ENCODE data around the gene PHLDA1. TPM values are rescaled to one million over a fixed set of nuclear protein-coding genes. Genes with fewer than 3 reads are reported as not detected.

Gene PHLDA1
- total RNA-seq, 1 experiment from 2014 or later, result 34.9 TPM

DNA sequence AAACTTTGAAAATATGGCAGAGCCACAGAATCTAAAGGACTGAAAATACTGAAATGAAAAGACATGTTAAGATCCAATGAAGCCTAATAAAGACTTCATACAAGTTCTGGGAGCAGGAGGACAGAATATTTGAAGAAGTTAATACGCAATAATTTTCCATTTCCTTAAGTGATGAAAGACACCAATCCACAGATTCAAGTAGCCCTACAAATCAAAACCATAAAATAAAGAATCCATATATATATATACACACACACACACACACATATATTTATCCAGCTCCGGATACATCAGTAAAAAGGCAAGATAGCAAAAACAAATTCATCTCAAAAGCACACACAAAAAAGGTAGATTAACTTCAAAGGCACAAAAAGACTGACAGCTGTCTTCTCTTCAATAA lies 47.2 kb upstream of the PHLDA1 start (continued):
- TF ChIP-seq ATF3 (CRISPR knock-in tag; conservative IDR thresholded peaks at IDR 0.05) (no peak), ZNF317 (CRISPR knock-in tag; IDR thresholded peaks at IDR 0.05; ENCODE audit: borderline replicate concordance, low read depth) (no peak), CREB1 (CRISPR knock-in tag; IDR thresholded peaks at IDR 0.05) (no peak), ZNF423 (CRISPR knock-in tag; IDR thresholded peaks at IDR 0.05) (no peak), ZNF532 (CRISPR knock-in tag; IDR thresholded peaks at IDR 0.05; ENCODE audit: borderline replicate concordance) (no peak)

- Mint-ChIP-seq H3K9me3 (no peaks in the 10 kb centered on the region), H3K4me1 (peaks cover 76% of the 10 kb centered on the region), H3K36me3 (peaks cover 20% of the 10 kb centered on the region), H3K27me3 (ENCODE audit: low read depth) (no peaks in the 10 kb centered on the region), H3K4me3 (no peak overlapping the region), H3K27ac (no peak overlapping the region)
- POLR2A ChIA-PET, result no interaction called here
- ATAC-seq, result no peak
- CTCF ChIA-PET, result no interaction called here
- TF ChIP-seq ZNF671 (CRISPR knock-in tag; IDR thresholded peaks at IDR 0.05) (no peak), ATF1 (CRISPR knock-in tag; IDR thresholded peaks at IDR 0.05) (no peak), NFYB (CRISPR knock-in tag; conservative IDR thresholded peaks at IDR 0.05; ENCODE audit: low read depth) (no peak), MYBL2 (CRISPR knock-in tag; IDR thresholded peaks at IDR 0.05) (no peak), CDX4 (CRISPR knock-in tag; IDR thresholded peaks at IDR 0.05; ENCODE audit: borderline replicate concordance) (no peak), E2F4 (CRISPR knock-in tag; IDR thresholded peaks at IDR 0.05; ENCODE audit: borderline replicate concordance, low read depth) (no peak)
- TF ChIP-seq, protein P1, sequence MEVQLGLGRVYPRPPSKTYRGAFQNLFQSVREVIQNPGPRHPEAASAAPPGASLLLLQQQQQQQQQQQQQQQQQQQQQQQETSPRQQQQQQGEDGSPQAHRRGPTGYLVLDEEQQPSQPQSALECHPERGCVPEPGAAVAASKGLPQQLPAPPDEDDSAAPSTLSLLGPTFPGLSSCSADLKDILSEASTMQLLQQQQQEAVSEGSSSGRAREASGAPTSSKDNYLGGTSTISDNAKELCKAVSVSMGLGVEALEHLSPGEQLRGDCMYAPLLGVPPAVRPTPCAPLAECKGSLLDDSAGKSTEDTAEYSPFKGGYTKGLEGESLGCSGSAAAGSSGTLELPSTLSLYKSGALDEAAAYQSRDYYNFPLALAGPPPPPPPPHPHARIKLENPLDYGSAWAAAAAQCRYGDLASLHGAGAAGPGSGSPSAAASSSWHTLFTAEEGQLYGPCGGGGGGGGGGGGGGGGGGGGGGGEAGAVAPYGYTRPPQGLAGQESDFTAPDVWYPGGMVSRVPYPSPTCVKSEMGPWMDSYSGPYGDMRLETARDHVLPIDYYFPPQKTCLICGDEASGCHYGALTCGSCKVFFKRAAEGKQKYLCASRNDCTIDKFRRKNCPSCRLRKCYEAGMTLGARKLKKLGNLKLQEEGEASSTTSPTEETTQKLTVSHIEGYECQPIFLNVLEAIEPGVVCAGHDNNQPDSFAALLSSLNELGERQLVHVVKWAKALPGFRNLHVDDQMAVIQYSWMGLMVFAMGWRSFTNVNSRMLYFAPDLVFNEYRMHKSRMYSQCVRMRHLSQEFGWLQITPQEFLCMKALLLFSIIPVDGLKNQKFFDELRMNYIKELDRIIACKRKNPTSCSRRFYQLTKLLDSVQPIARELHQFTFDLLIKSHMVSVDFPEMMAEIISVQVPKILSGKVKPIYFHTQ (CRISPR knock-in tag; IDR thresholded peaks at IDR 0.05), result no peak
- TF ChIP-seq, protein P2, sequence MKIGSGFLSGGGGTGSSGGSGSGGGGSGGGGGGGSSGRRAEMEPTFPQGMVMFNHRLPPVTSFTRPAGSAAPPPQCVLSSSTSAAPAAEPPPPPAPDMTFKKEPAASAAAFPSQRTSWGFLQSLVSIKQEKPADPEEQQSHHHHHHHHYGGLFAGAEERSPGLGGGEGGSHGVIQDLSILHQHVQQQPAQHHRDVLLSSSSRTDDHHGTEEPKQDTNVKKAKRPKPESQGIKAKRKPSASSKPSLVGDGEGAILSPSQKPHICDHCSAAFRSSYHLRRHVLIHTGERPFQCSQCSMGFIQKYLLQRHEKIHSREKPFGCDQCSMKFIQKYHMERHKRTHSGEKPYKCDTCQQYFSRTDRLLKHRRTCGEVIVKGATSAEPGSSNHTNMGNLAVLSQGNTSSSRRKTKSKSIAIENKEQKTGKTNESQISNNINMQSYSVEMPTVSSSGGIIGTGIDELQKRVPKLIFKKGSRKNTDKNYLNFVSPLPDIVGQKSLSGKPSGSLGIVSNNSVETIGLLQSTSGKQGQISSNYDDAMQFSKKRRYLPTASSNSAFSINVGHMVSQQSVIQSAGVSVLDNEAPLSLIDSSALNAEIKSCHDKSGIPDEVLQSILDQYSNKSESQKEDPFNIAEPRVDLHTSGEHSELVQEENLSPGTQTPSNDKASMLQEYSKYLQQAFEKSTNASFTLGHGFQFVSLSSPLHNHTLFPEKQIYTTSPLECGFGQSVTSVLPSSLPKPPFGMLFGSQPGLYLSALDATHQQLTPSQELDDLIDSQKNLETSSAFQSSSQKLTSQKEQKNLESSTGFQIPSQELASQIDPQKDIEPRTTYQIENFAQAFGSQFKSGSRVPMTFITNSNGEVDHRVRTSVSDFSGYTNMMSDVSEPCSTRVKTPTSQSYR (CRISPR knock-in tag; IDR thresholded peaks at IDR 0.05), result no peak
- no peak for DNase-seq (ENCODE audit: low spot score)
Observed at GRCh38 chr12:76075448-76075847, 43.9 kb upstream of the PHLDA1 start.

Measured in WTC11 (cell line).